Measurements from ENCODE around the gene IFI30.
"Not testable (repeated sequence)": the region's sequence is repeated elsewhere in the genome, so short reads cannot be mapped to it uniquely, and the experiment has no call there.

IFI30 gene

DNA sequence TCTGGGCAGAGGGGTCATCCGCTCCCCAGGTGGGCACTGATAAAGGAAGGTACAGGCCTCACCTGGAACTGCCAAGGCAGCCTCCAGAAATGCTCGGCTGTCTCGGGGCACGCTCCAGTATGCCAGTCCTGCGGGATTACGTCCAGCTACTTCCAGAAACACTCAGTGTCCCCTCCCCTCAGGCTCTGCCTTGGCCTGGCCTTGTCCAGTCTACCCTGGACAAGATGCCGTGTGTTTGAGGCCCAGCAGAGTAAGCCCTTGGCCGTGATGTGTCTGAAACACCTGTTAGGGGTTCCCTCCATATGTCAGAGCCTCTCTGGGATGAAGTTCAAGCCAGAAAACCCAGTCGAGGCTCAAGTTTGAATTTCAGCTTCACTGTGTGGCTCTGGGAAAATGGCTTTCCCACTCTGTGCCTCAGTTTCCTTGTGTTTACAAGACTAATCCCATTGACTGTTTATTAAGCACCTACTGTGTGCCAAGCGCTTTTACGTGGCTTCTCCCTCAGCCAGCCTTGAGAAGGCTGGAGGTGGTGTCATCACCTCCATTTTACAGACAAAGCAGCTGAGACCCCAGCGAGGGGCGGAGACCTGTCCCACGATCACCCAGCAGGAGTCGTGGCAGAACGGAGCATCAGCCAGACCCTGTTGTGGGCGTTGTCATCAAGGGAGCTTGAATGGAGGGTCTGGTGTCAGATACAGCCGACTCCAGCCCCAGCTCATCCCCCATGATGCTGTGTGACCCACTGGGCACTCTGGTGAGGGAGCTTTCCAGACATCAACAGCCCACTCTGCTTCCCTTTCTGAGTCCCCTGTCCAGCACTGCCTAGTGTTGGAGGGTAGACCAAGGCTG lies 22.6 kb upstream of the IFI30 start:
- DNase-seq = no peak

- no peak for DNase-seq
Observed at GRCh38 chr19:18152442-18152816, 21.2 kb upstream of the IFI30 start.

DNA sequence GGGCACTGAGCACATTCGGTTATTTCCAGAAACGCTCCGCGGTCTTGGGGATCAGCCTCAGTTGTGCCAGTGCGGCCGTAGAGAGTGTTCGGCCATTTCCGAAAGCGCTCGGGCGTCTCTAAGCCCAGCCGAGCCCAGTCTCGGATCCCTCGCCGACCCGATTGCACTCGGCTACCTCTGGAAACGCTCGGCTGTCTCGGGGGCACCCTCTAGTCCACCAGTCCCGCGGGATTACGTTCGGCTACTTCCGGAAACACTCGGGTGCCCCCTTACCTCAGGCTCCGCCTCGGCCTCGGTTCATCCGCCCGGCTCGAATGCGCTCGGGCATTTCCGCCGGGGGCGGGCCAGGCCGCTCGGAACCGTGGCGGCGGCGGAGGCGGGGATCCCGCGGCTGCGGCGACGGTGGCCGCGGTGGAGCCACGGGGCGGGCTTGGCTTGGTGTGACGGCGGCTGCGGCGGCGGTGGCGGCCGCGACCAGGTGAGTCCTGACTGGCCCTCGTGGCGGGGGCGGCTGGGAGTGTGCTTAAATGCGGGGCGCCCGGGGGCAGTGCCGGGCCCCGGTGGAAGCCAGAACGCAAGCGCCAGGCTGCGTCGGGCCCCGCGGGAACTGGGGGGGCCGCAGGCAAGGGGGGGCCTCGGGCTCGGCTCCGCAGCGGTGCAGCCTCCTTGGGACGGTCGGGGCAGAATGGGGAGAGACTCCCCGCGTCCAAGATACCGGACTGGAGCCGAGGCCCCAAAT lies 20.6 kb upstream of the IFI30 start, which contains the start of gene PIK3R2:
Gene PIK3R2 (plus strand): TSS at position 347 of the 739 bp plus-strand sequence. CDS start 2,717 bp downstream, outside the sequence.
- peak; percentile 98 for DNase-seq

DNA sequence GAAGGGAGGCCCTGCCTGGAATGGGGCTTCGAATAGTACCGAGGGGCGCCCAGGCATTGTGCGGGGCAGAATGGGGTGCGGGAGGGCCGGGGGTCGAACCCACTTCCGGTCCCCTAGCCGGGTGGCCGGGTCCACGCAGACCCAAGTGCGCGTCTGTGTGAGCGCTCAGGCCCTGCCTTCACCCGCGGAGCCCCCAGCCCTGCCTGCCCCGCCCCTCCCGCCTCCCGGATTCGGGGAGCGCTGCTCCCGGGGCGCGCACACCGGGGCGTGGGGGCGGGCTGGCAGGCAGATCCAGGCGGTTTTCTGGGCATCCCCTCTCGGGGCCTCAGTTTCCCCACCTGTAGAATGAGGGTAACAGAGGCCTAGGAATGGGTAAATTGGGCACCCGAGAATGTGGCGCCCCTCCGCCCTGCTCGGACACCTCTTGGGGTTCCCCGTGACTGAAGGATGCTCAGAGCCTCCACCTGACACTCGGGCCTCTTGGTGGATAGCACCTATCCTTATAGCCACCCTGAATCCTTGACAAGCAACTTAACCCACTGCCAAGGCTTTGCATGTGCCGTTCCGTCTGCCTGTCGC lies 20.0 kb upstream of the IFI30 start:
- DNase-seq = peak; percentile 23

- no peak for DNase-seq
Observed at GRCh38 chr19:18155095-18156087, 18.2 kb upstream of the IFI30 start.

GRCh38 chr19:18156268-18156667 lies 17.3 kb upstream of the IFI30 start:
- DNase-seq = no peak

GRCh38 chr19:18156841-18157464 lies 16.7 kb upstream of the IFI30 start:
- peak; percentile 68 for DNase-seq

DNA sequence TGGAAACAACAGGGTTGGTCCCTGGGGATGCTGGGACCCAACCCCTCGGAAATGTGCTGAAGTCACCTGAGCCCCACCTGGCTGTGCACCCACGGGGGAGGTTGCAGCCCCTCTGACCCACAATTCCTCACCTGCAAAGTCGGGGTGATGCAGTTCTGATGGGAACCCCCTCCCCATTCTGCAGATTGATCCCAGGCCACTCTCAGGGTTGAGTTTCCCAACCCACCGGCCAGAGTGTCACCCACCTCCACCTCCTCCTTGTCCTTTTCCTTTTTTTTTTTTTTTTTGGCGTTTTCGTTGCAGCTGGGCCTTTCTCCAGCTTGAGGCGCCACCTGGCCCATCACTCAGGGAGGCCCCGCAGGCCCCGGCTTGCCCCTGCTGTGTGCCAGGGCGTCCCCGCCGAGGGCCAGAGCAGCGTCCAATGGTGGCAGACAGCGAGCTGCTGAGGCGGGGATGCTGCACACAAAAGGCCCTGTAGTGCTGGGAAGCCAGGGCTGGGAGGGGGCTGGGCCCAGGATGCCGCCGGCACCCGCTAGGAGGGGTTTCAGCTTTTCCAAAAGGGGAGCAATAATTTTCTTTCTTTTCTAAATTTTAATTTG lies 16.0 kb upstream of the IFI30 start:
- DNase-seq = no peak

DNA sequence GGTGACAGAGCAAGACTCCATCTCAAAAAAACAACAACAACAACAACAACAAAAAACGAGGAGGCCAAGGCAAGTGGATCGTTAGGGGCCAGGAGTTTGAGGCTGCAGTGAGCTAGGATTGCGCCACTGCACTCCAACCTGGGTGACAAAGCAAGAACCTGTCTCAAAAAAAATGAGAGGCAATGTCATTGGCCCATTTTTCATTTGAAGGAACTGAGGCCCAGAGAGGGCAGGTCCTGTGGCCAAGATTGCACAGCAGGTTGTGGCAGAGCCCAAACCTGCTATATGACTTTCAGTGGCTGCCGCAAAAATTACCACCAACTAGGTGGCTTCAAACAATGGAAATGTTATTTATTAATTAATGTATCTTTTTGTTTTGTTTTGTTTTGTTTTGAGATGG lies 15.1 kb upstream of the IFI30 start:
- no peak for DNase-seq

DNA sequence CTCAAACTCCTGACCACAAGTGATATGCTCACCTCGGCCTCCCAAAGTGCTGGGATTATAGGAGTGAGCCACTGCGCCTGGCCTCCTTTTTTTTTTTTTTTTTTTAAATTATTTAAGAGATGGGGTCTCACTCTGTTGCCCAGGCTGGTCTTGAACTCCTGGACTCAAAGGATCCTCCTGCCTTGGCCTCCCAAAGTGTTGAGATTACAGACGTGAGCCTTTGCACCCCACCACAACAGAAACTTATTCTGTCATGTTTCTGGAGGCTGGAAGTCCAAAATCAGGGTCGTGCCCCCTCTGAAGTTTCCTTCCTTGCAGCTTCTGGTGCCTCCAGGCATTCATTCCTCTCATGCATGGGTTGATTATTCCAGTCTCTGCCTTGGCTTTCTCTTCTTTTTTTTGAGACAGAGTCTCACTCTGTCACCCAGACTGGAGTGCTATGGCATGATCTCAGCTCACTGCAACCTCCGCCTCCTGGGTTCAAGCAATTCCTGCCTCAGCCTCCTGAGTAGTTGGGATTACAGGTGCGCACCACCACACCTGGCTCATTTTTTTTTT lies 14.5 kb upstream of the IFI30 start:
- DNase-seq = not testable (repeated sequence)

DNA sequence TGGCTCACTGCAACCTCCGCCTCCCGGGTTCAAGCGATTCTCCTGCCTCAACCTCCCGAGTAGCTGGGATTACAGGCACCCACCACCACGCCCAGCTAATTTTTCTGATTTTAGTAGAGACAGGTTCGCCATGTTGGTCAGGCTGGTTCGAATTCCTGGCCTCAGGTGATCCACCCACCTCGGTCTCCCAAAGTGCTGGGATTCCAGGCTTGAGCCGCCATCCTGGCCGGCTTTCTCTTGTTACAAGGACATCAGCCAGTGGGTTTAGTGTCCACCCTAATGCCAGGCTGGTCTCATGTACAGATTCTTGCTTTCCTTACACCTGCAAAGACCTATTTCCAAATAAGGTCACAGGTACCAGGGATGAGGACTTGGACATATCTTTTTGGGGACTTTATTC lies 13.8 kb upstream of the IFI30 start:
- no peak for DNase-seq

- DNase-seq = no peak
Observed at GRCh38 chr19:18160493-18160970, 13.1 kb upstream of the IFI30 start.

- DNase-seq = peak; percentile 46
Observed at GRCh38 chr19:18160971-18161635, 12.5 kb upstream of the IFI30 start.

GRCh38 chr19:18161636-18162002 lies 12.0 kb upstream of the IFI30 start:
- DNase-seq = peak; percentile 51

DNA sequence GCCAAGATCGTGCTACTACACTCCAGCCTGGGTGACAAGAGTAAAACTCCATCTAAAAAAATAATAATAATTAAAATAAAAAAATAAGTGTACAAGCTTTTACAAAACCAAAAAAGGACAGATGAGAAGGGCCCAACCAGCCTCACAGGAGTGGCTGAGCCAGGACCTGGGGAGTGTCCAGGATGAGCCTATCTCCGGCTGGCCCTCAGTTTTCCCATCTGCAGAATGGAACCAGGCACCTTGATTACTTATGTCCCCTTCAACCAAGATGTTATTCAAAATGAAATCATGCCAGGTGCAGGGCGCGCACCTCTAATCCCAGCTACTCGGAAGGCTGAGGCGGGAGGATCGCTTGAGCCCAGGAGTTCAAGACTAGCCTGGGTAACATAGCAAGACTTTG lies 9.5 kb upstream of the IFI30 start:
- no peak for DNase-seq

- no peak for DNase-seq
Observed at GRCh38 chr19:18165794-18166544, 7.6 kb upstream of the IFI30 start.

GRCh38 chr19:18167011-18167410 lies 6.6 kb upstream of the IFI30 start:
- no peak for DNase-seq

- DNase-seq = no peak
Observed at GRCh38 chr19:18167975-18168645, 5.5 kb upstream of the IFI30 start.
